Breast epithelium (tissue), 4 donors: Measurements from ENCODE around the gene NDUFB5. TPM values are rescaled to one million over a fixed set of nuclear protein-coding genes. Genes with fewer than 3 reads are reported as not detected.

Experiments used
- DNase-seq, 2 donors: peaks; one replicate each; pipeline ENCODE4 v3.0.0-alpha.2; 2019; ENCODE audit warnings: low spot score in 2 of 2
- H3K27ac ChIP-seq, 2 donors: fragments of 200-600 bp; sonication (generic) in 1 of 2; one replicate each; pipeline ENCODE4 v1.5.1; 2016 to 2019; ENCODE audit warnings: mild to moderate bottlenecking in 1 of 2
- H3K27me3 ChIP-seq, 2 donors: fragments of 200-600 bp; sonication (generic) in 1 of 2; one replicate each; pipeline versions ENCODE4 v1.5.1 to v1.6.0; 2017 to 2019; ENCODE audit warnings: control low read depth in 1 of 2, mild to moderate bottlenecking in 1 of 2
- H3K36me3 ChIP-seq: fragments of 200-600 bp; one replicate; pipeline ENCODE4 v1.5.1; 2019
- H3K4me1 ChIP-seq, 2 donors: fragments of 200-600 bp; sonication (generic); one replicate each; pipeline ENCODE4 v1.5.1; 2016 to 2019; ENCODE audit warnings: control low read depth in 1 of 2
- H3K4me3 ChIP-seq, 3 donors: fragments of 200-600 bp; sonication (generic); 1 replicate in 2 of 3; 2 replicates in 1 of 3; pipeline ENCODE4 v1.5.1; 2016 to 2019; ENCODE audit warnings: mild to moderate bottlenecking in 3 of 3, moderate library complexity in 2 of 3
- H3K9me3 ChIP-seq, 2 donors: fragments of 200-600 bp; sonication (generic) in 1 of 2; one replicate each; pipeline ENCODE4 v1.5.1; 2016 to 2019; ENCODE audit warnings: control low read depth in 1 of 2
- POLR2A ChIP-seq: fragments of 450-650 bp; IDR thresholded peaks from one replicate; pipeline ENCODE4 v1.6.1; 2016; ENCODE audit warnings: antibody characterized with exemption, mild to moderate bottlenecking, moderate library complexity
- POLR2AphosphoS5 ChIP-seq, 3 donors: sonication (generic); formaldehyde crosslinking; IDR thresholded peaks; one replicate each; pipeline ENCODE4 v1.6.1; 2017; ENCODE audit warnings: antibody characterized with exemption in 3 of 3
- intact Hi-C: fragments of 100-400 bp; cut with DNase I; formaldehyde crosslinking; loops from one replicate; pipeline ENCODE4 v1.15.1; 2023; ENCODE audit warnings: low total_unique reads
- total RNA-seq, 3 donors: library from RNA; depleted of rRNA; stranded (reverse); fragments of >200 nt; gene quantifications; one replicate each; pipeline ENCODE4 v1.1.0, GENCODE V29; 2016
- TF ChIP-seq, protein P1 (sequence below), 3 donors: fragments of 450-650 bp; IDR thresholded peaks; one replicate each; pipeline ENCODE4 v1.5.1; 2016 to 2017; ENCODE audit warnings: antibody characterized with exemption in 3 of 3, mild to moderate bottlenecking in 3 of 3, moderate library complexity in 3 of 3

NDUFB5 gene
- total RNA-seq, 3 donors from 2014 or later, result 62.6 to 97.5 (median 95.9) TPM

DNA sequence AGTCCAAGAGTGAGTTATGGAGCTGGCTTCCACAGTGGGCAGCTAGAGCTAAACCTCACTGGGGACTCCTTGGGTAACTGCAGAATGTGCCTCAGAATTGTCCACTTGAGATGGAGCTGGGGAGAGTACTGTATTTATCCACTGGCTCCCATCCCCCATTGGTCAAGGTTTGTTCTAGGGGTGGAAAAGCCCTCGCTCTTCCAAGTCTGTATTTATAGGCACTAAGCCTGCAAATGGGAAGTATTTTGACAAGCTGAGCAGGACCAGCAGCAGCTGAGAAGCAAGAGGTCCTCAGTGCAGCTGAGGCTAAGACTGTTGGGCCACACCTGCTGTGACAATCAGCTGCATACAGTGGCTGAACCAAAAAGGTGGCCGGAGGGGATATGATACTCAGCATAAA lies 54.0 kb downstream of the NDUFB5 start:
- TF ChIP-seq POLR2AphosphoS5 (IDR thresholded peaks at IDR 0.05) (no peak), POLR2A (no peak)
- TF ChIP-seq, protein P1, sequence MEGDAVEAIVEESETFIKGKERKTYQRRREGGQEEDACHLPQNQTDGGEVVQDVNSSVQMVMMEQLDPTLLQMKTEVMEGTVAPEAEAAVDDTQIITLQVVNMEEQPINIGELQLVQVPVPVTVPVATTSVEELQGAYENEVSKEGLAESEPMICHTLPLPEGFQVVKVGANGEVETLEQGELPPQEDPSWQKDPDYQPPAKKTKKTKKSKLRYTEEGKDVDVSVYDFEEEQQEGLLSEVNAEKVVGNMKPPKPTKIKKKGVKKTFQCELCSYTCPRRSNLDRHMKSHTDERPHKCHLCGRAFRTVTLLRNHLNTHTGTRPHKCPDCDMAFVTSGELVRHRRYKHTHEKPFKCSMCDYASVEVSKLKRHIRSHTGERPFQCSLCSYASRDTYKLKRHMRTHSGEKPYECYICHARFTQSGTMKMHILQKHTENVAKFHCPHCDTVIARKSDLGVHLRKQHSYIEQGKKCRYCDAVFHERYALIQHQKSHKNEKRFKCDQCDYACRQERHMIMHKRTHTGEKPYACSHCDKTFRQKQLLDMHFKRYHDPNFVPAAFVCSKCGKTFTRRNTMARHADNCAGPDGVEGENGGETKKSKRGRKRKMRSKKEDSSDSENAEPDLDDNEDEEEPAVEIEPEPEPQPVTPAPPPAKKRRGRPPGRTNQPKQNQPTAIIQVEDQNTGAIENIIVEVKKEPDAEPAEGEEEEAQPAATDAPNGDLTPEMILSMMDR (IDR thresholded peaks at IDR 0.05), result no peak
- no peaks in the 10 kb centered on the region for H3K27me3 ChIP-seq
- H3K36me3 ChIP-seq, result no peaks in the 10 kb centered on the region
- no peaks in the 10 kb centered on the region for H3K4me1 ChIP-seq
- H3K9me3 ChIP-seq, result no peaks in the 10 kb centered on the region
- H3K4me3 ChIP-seq, result no peak overlapping the region
- intact Hi-C loops, result no loop called here
- DNase-seq, result no peak
- H3K27ac ChIP-seq, result no peak overlapping the region

DNA sequence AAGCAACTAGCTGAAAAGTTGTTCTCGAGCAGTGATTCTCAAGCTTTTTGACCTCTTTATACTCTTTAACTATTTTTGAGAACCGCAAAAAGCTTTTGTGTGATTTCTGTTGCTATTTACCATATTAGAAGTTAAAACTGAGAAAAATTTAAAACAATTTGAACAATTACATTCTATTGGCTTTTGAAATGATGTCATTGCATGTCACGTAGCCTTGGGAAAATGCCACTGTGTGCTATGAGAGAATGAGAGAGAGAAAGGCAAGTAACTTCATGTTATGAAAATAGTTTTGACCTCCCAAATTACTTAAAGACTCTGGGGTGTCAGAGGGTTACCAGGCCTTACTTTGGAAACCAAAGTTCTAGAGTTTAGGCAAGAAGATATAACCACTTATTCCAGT lies 56.3 kb downstream of the NDUFB5 start:
- Histone ChIP-seq H3K36me3 (no peaks in the 10 kb centered on the region), H3K9me3 (no peaks in the 10 kb centered on the region), H3K27ac (no peak overlapping the region), H3K4me3 (no peak overlapping the region), H3K27me3 (no peaks in the 10 kb centered on the region), H3K4me1 (no peaks in the 10 kb centered on the region)
- TF ChIP-seq POLR2A (no peak), POLR2AphosphoS5 (IDR thresholded peaks at IDR 0.05) (no peak)
- TF ChIP-seq, protein P1 (IDR thresholded peaks at IDR 0.05), result no peak
- no peak for DNase-seq
- intact Hi-C loops, result no loop called here

DNA sequence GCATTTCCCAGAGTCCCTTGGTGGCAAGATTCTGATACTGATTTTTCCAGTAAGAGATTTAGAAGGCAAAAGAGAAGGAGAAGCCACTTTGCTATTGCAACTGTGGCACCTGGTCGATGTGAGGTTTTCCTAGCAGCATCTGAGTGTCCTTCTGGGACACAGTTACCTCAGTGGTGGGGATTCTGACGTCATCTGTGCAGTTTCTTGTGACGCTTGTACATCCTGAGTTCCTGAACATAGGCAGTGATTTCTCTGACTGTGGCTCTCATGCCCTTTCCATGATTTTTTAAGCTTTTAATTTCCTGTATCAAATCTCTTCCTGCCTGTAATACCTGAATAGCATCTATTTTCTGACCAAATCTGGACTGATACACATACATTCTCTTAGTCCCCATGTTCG lies 57.2 kb downstream of the NDUFB5 start:
- intact Hi-C loops, result no loop called here
- no peaks in the 10 kb centered on the region for H3K4me1 ChIP-seq
- DNase-seq, result no peak
- no peak overlapping the region for H3K4me3 ChIP-seq
- H3K27ac ChIP-seq, result peak overlapping the region in 1 of 2 donors; percentile 37
- no peaks in the 10 kb centered on the region for H3K27me3 ChIP-seq
- no peaks in the 10 kb centered on the region for H3K36me3 ChIP-seq
- no peak for TF ChIP-seq POLR2AphosphoS5 (IDR thresholded peaks at IDR 0.05)
- no peak for TF ChIP-seq POLR2A
- TF ChIP-seq, protein P1 (IDR thresholded peaks at IDR 0.05), result no peak
- no peaks in the 10 kb centered on the region for H3K9me3 ChIP-seq

DNA sequence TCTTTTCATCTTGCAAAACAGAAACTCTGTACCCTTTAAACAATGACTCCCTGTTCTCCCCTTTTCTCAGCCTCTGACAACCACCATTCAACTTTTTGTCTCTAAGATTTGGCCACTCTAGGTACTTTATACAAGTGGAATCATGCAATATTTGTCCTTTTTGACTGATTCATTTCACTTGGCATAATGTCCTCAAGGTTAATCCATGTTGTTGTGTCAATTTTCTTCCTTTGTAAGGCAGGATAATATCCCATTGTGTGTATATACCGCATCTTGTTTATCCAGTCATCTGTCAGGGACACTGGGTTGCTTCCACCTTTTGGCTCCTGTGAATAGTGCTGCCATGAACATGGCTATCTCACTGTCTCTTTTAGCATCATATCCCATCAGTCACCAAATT lies 58.5 kb downstream of the NDUFB5 start:
- intact Hi-C loops, result no loop called here
- H3K27me3 ChIP-seq, result no peaks in the 10 kb centered on the region
- no peaks in the 10 kb centered on the region for H3K36me3 ChIP-seq
- no peaks in the 10 kb centered on the region for H3K4me1 ChIP-seq
- no peaks in the 10 kb centered on the region for H3K9me3 ChIP-seq
- no peak overlapping the region for H3K4me3 ChIP-seq
- TF ChIP-seq, protein P1 (IDR thresholded peaks at IDR 0.05), result no peak
- TF ChIP-seq POLR2AphosphoS5 (IDR thresholded peaks at IDR 0.05) (no peak), POLR2A (no peak)
- no peak for DNase-seq
- peak overlapping the region in 1 of 2 donors; percentile 19 for H3K27ac ChIP-seq

DNA sequence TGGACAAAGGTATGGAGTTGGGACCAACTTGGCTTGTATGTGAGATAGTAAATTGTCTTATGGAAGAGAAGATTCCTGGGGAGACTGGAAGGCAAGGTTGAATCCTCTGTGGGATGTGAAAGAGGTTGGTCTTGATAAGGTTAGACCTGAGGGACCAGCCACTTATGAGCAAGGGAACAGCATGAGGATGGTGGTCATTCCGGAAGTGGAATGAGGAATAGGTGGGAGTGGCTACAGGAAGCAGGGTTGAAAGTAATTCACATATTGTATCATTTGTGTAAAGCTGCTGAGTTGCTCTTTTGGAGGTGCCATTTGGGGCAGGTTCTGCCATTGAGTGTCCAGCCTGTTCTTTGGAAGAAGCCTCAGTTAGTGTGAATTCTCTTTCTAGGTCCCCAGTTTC lies 61.4 kb downstream of the NDUFB5 start:
- Histone ChIP-seq H3K27me3 (no peaks in the 10 kb centered on the region), H3K9me3 (no peaks in the 10 kb centered on the region), H3K27ac (no peak overlapping the region), H3K36me3 (no peaks in the 10 kb centered on the region), H3K4me3 (no peak overlapping the region), H3K4me1 (no peaks in the 10 kb centered on the region)
- TF ChIP-seq POLR2AphosphoS5 (IDR thresholded peaks at IDR 0.05), result no peak
- TF ChIP-seq, protein P1 (IDR thresholded peaks at IDR 0.05), result no peak
- TF ChIP-seq POLR2A, result no peak
- intact Hi-C loops, result no loop called here
- DNase-seq, result no peak
